SW 1271 (cell line): Measurements from ENCODE around the gene CDK10.

Experiments
- DNase-seq, 2 experiments: peaks; one replicate each; lab custom pipeline; 2025; lab: John Stamatoyannopoulos, UW

Gene CDK10

GRCh38 chr16:89736554-89736953 is 50.1 kb downstream of the CDK10 start:
- DNase-seq, result no peak

GRCh38 chr16:89737341-89738071 is 51.0 kb downstream of the CDK10 start:
- DNase-seq, result no peak

GRCh38 chr16:89738072-89738377 is 51.5 kb downstream of the CDK10 start:
- DNase-seq, result no peak

- DNase-seq, result no peak
Measured at GRCh38 chr16:89738538-89739317, 52.2 kb downstream of the CDK10 start.

GRCh38 chr16:89739383-89739782 is 52.9 kb downstream of the CDK10 start:
- no peak for DNase-seq

GRCh38 chr16:89741342-89742014 is 55.0 kb downstream of the CDK10 start:
- no peak for DNase-seq

- no peak for DNase-seq
Measured at GRCh38 chr16:89742948-89743347, 56.5 kb downstream of the CDK10 start.

GRCh38 chr16:89744813-89745212 is 58.3 kb downstream of the CDK10 start:
- no peak for DNase-seq
